GM23338 (cell line): ENCODE data around the gene EIF4G3. TPM values are rescaled to one million over a fixed set of nuclear protein-coding genes. Genes with fewer than 3 reads are reported as not detected.

Source experiments
- ATAC-seq: fragments of 200-7000 bp; cut with Tn5 transposase; 3 replicates; pipeline ENCODE4 v1.9.1; 2020
- DNase-seq: peaks from one replicate; pipeline ENCODE4 v3.0.0-alpha.2; 2015; ENCODE audit warnings: low spot score
- H2AFZ ChIP-seq: fragments of 200-600 bp; sonication (generic); 2 replicates; pipeline ENCODE4 v1.8.0; 2016; ENCODE audit warnings: antibody characterized with exemption, mild to moderate bottlenecking, moderate library complexity
- H3F3A ChIP-seq: fragments of 200-600 bp; sonication (generic); replicated peaks from 2 replicates; pipeline ENCODE4 v1.8.0; 2017; ENCODE audit warnings: antibody characterized with exemption, mixed run types, low read depth
- H3K27ac ChIP-seq: fragments of 200-600 bp; sonication (generic); 2 replicates; pipeline ENCODE4 v1.6.1; 2016; ENCODE audit warnings: low read depth
- H3K27me3 ChIP-seq: fragments of 200-600 bp; sonication (generic); 2 replicates; pipeline ENCODE4 v1.8.0; 2016; ENCODE audit warnings: mild to moderate bottlenecking, mixed run types, moderate library complexity; ENCODE audit not compliant: insufficient read depth
- H3K36me3 ChIP-seq: fragments of 200-600 bp; sonication (generic); 2 replicates; pipeline ENCODE4 v1.8.0; 2016; ENCODE audit warnings: mild to moderate bottlenecking; ENCODE audit not compliant: insufficient read depth
- H3K4me1 ChIP-seq: fragments of 200-600 bp; sonication (generic); 2 replicates; pipeline ENCODE4 v1.8.0; 2016; ENCODE audit warnings: mild to moderate bottlenecking, moderate library complexity; ENCODE audit not compliant: insufficient read depth
- H3K4me2 ChIP-seq: fragments of 200-600 bp; sonication (generic); 2 replicates; pipeline ENCODE4 v1.7.1; 2017; ENCODE audit warnings: mixed run types
- H3K4me3 ChIP-seq: fragments of 200-600 bp; sonication (generic); 2 replicates; pipeline ENCODE4 v1.6.1; 2016; ENCODE audit warnings: mixed run types
- H3K79me2 ChIP-seq: fragments of 200-600 bp; sonication (generic); replicated peaks from 2 replicates; pipeline ENCODE4 v1.8.0; 2017; ENCODE audit warnings: mild to moderate bottlenecking; ENCODE audit not compliant: insufficient read depth
- H3K9me2 ChIP-seq: fragments of 200-600 bp; sonication (generic); 2 replicates; pipeline ENCODE4 v1.8.0; 2017; ENCODE audit not compliant: insufficient read depth
- H4K20me1 ChIP-seq: fragments of 200-600 bp; sonication (generic); replicated peaks from 2 replicates; pipeline ENCODE4 v1.8.0; 2017; ENCODE audit warnings: mild to moderate bottlenecking; ENCODE audit not compliant: insufficient read depth
- H3K27ac Mint-ChIP-seq: 2 replicates; pipeline ENCODE4 v1.8.0; 2020; ENCODE audit warnings: inconsistent platforms, mild to moderate bottlenecking, moderate library complexity, mixed read lengths
- H3K27me3 Mint-ChIP-seq: 3 replicates; pipeline ENCODE4 v1.8.0; 2022; ENCODE audit warnings: low read depth, mild to moderate bottlenecking, moderate library complexity, mixed read lengths, inconsistent platforms; ENCODE audit not compliant: insufficient read depth, poor library complexity
- H3K36me3 Mint-ChIP-seq: 3 replicates; pipeline ENCODE4 v1.8.0; 2021; ENCODE audit warnings: low read depth, mild to moderate bottlenecking, inconsistent platforms, moderate library complexity, mixed read lengths
- H3K4me1 Mint-ChIP-seq: 3 replicates; pipeline ENCODE4 v1.8.0; 2020; ENCODE audit warnings: mild to moderate bottlenecking, inconsistent platforms, mixed read lengths
- H3K4me3 Mint-ChIP-seq: 3 replicates; pipeline ENCODE4 v1.8.0; 2021; ENCODE audit warnings: moderate library complexity, mild to moderate bottlenecking, inconsistent platforms, mixed read lengths
- H3K9me3 Mint-ChIP-seq: 3 replicates; pipeline ENCODE4 v1.8.0; 2020; ENCODE audit warnings: moderate library complexity, mild to moderate bottlenecking, inconsistent platforms, mixed read lengths
- CREB1 ChIP-seq: fragments of 250-450 bp; sonication (Bioruptor Pico); IDR thresholded peaks from 2 replicates; pipeline ENCODE4 v1.5.0; 2020; ENCODE audit warnings: low read depth, mild to moderate bottlenecking, moderate library complexity
- ETS1 ChIP-seq: IDR thresholded peaks from 2 replicates; pipeline ENCODE4 v1.6.1; 2016; ENCODE audit warnings: antibody characterized with exemption
- EZH2phosphoT487 ChIP-seq: fragments of 200-600 bp; sonication (generic); IDR thresholded peaks from one replicate; pipeline ENCODE4 v1.8.1; 2018; ENCODE audit warnings: antibody characterized with exemption; ENCODE audit not compliant: unreplicated experiment
- JUNB ChIP-seq: IDR thresholded peaks from one replicate; pipeline ENCODE4 v1.6.1; 2016; ENCODE audit warnings: antibody characterized with exemption; ENCODE audit not compliant: unreplicated experiment
- NANOG ChIP-seq: IDR thresholded peaks from 2 replicates; pipeline ENCODE4 v1.6.1; 2016; ENCODE audit warnings: antibody characterized with exemption, borderline replicate concordance
- POLR2AphosphoS5 ChIP-seq: IDR thresholded peaks from 2 replicates; pipeline ENCODE4 v1.6.1; 2016; ENCODE audit warnings: antibody characterized with exemption, low read depth
- REST ChIP-seq: IDR thresholded peaks from one replicate; pipeline ENCODE4 v1.6.1; 2018; ENCODE audit warnings: antibody characterized with exemption; ENCODE audit not compliant: unreplicated experiment
- STAT1 ChIP-seq: IDR thresholded peaks from one replicate; pipeline ENCODE4 v1.6.1; 2016; ENCODE audit warnings: antibody characterized with exemption; ENCODE audit not compliant: unreplicated experiment
- ZNF331 ChIP-seq: fragments of 250-450 bp; sonication (Bioruptor Pico); IDR thresholded peaks from 2 replicates; pipeline ENCODE4 v1.5.0; 2020; ENCODE audit warnings: low read depth, mild to moderate bottlenecking, moderate library complexity
- polyA plus RNA-seq: library from polyadenylated mRNA; unstranded; fragments of >200 nt; fragmentation: Nextera tagmentation; extraction: Ambion mirVana; gene quantifications from 2 replicates; pipeline ENCODE4 v1.2.1, GENCODE V29; 2016
- total RNA-seq: library from RNA; depleted of rRNA; stranded (reverse); fragments of >200 nt; shearing (Covaris generic); gene quantifications from 2 replicates; pipeline ENCODE4 v1.2.3, GENCODE V29; 2014
- TF ChIP-seq, protein P1 (sequence below): fragments of 250-450 bp; sonication (Bioruptor Pico); IDR thresholded peaks from 2 replicates; pipeline ENCODE4 v1.5.0; 2020; ENCODE audit warnings: mild to moderate bottlenecking, moderate library complexity

The EIF4G3 gene
- total and polyA plus RNA-seq, 2 experiments from 2014 or later, result 37.9 to 68.1 TPM

GRCh38 chr1:20848162-20848561, 328.5 kb downstream of the EIF4G3 start (continued):
- TF ChIP-seq REST, result no peak
- TF ChIP-seq ZNF331 (CRISPR knock-in tag), result no peak

DNA sequence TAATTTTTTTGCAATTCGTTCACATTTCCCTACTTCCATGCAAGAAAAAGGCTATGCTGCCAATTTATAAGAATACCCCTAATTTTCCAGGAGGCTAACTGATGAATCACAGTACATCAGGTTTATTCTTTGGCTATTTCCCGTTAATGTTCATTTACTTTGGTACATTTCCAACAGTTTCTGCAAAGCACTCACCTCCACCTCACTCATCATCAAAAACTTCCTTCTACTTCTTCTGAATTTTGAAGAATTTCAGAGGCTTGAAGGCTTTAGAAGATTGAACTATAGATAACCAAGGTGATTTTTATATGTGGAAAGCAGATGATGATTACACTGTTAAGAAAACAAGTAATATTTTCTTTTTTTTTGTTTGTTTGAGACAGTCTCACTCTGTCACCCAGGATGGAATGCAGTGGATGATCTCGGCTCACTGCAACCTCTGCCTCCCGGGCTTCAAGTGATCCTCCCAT, 329.1 kb downstream of the EIF4G3 start:
- DNase-seq (no peak), ATAC-seq (no peak)
- H3K36me3 ChIP-seq, result peaks cover 25% of the 10 kb centered on the region
- no peaks in the 10 kb centered on the region for H3K27me3 ChIP-seq
- H3K4me1 Mint-ChIP-seq, result no peaks in the 10 kb centered on the region
- H3K4me1 ChIP-seq, result no peaks in the 10 kb centered on the region
- H3K4me3 ChIP-seq, result no peak overlapping the region
- H3K9me3 Mint-ChIP-seq, result no peaks in the 10 kb centered on the region
- 0 out of 2 replicates have a peak, but pooled peaks cover 3% of the 10 kb centered on the region for H3F3A ChIP-seq
- H3K9me2 ChIP-seq, result no peaks in the 10 kb centered on the region
- no peak overlapping the region for H3K27ac Mint-ChIP-seq
- no peak overlapping the region for H3K27ac ChIP-seq
- no peak overlapping the region for H2AFZ ChIP-seq
- no peaks in the 10 kb centered on the region for H3K79me2 ChIP-seq
- 0 out of 2 replicates have a peak, but pooled peaks cover 7% of the 10 kb centered on the region for H4K20me1 ChIP-seq
- peaks cover 4% of the 10 kb centered on the region for H3K27me3 Mint-ChIP-seq
- no peak overlapping the region; the same call in 2 of the 3 replicates for H3K4me3 Mint-ChIP-seq
- no peak overlapping the region for H3K4me2 ChIP-seq
- H3K36me3 Mint-ChIP-seq, result peaks cover 73% of the 10 kb centered on the region
- no peak for TF ChIP-seq POLR2AphosphoS5
- TF ChIP-seq JUNB, result no peak
- no peak for TF ChIP-seq STAT1
- TF ChIP-seq, protein P1, sequence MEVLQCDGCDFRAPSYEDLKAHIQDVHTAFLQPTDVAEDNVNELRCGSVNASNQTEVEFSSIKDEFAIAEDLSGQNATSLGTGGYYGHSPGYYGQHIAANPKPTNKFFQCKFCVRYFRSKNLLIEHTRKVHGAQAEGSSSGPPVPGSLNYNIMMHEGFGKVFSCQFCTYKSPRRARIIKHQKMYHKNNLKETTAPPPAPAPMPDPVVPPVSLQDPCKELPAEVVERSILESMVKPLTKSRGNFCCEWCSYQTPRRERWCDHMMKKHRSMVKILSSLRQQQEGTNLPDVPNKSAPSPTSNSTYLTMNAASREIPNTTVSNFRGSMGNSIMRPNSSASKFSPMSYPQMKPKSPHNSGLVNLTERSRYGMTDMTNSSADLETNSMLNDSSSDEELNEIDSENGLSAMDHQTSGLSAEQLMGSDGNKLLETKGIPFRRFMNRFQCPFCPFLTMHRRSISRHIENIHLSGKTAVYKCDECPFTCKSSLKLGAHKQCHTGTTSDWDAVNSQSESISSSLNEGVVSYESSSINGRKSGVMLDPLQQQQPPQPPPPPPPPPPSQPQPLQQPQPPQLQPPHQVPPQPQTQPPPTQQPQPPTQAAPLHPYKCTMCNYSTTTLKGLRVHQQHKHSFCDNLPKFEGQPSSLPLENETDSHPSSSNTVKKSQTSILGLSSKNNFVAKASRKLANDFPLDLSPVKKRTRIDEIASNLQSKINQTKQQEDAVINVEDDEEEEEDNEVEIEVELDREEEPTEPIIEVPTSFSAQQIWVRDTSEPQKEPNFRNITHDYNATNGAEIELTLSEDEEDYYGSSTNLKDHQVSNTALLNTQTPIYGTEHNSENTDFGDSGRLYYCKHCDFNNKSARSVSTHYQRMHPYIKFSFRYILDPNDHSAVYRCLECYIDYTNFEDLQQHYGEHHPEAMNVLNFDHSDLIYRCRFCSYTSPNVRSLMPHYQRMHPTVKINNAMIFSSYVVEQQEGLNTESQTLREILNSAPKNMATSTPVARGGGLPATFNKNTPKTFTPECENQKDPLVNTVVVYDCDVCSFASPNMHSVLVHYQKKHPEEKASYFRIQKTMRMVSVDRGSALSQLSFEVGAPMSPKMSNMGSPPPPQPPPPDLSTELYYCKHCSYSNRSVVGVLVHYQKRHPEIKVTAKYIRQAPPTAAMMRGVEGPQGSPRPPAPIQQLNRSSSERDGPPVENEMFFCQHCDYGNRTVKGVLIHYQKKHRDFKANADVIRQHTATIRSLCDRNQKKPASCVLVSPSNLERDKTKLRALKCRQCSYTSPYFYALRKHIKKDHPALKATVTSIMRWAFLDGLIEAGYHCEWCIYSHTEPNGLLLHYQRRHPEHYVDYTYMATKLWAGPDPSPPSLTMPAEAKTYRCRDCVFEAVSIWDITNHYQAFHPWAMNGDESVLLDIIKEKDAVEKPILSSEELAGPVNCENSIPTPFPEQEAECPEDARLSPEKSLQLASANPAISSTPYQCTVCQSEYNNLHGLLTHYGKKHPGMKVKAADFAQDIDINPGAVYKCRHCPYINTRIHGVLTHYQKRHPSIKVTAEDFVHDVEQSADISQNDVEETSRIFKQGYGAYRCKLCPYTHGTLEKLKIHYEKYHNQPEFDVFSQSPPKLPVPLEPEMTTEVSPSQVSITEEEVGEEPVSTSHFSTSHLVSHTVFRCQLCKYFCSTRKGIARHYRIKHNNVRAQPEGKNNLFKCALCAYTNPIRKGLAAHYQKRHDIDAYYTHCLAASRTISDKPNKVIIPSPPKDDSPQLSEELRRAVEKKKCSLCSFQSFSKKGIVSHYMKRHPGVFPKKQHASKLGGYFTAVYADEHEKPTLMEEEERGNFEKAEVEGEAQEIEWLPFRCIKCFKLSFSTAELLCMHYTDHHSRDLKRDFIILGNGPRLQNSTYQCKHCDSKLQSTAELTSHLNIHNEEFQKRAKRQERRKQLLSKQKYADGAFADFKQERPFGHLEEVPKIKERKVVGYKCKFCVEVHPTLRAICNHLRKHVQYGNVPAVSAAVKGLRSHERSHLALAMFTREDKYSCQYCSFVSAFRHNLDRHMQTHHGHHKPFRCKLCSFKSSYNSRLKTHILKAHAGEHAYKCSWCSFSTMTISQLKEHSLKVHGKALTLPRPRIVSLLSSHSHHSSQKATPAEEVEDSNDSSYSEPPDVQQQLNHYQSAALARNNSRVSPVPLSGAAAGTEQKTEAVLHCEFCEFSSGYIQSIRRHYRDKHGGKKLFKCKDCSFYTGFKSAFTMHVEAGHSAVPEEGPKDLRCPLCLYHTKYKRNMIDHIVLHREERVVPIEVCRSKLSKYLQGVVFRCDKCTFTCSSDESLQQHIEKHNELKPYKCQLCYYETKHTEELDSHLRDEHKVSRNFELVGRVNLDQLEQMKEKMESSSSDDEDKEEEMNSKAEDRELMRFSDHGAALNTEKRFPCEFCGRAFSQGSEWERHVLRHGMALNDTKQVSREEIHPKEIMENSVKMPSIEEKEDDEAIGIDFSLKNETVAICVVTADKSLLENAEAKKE, result no peak
- no peak for TF ChIP-seq ZNF331 (CRISPR knock-in tag)
- TF ChIP-seq CREB1 (CRISPR knock-in tag), result no peak
- TF ChIP-seq EZH2phosphoT487, result no peak
- no peak for TF ChIP-seq ETS1
- TF ChIP-seq NANOG, result no peak
- no peak for TF ChIP-seq REST
